K562 (cell line): Measurements from ENCODE around the gene MRAS. TPM values are rescaled to one million over a fixed set of nuclear protein-coding genes. Genes with fewer than 3 reads are reported as not detected.

Experiments used
- ATAC-seq: fragments of 200-7000 bp; cut with Tn5 transposase; 3 replicates; pipeline ENCODE4 v1.9.1; 2020; ENCODE audit warnings: moderate library complexity
- BruUV-seq: library from RNA; stranded (reverse); fragments of 400-500 nt; replicated peaks from 2 replicates; lab custom pipeline; 2021; lab: Mats Ljungman, UMichigan
- CTCF ChIA-PET: fragments of 300-600 bp; formaldehyde crosslinking; extraction: SDS; loops from one replicate; lab custom pipeline; 2021; ENCODE audit warnings: low intra/inter-chr PET ratio; lab: Yijun Ruan, JAX
- POLR2A ChIA-PET: fragments of 300-600, 350-650 bp; sonication (Branson Sonifier 250); formaldehyde crosslinking; extraction: SDS; loops from one replicate; lab custom pipeline; 2021; ENCODE audit warnings: antibody characterized with exemption, inconsistent platforms; lab: Yijun Ruan, JAX
- DNase-seq, 4 experiments: peaks; one replicate each; pipeline versions ENCODE4 v3.0.0 to v3.0.0-alpha.2; 2011 to 2018; ENCODE audit warnings: low spot score in 3 of 4, mixed read lengths in 3 of 4; ENCODE audit errors: extremely low read depth in 1 of 4
- FAIRE-seq: peaks from 2 replicates; lab custom pipeline; 2011; peaks lifted over from hg19 to GRCh38; lab: Jason Lieb, UNC
- H2AFZ ChIP-seq: 2 replicates; pipeline ENCODE4 v1.6.0; 2011; ENCODE audit warnings: low read depth, low read length, control low read depth, inconsistent platforms
- H3K27ac ChIP-seq: fragments of 200-600 bp; 3 replicates; pipeline ENCODE4 v1.8.0; 2011; ENCODE audit warnings: low read depth, mild to moderate bottlenecking, control low read depth, inconsistent platforms, low read length, moderate library complexity, mixed read lengths; ENCODE audit errors: extremely low read depth
- H3K27me3 ChIP-seq, 2 experiments: fragments of 300-600 bp in 1 of 2; 2 replicates in 1 of 2; 3 replicates in 1 of 2; pipeline versions ENCODE4 v1.6.0 to v1.8.0; 2011; ENCODE audit warnings: inconsistent platforms in 2 of 2, low read length in 2 of 2, mild to moderate bottlenecking in 1 of 2, mixed read lengths in 1 of 2, moderate library complexity in 1 of 2; ENCODE audit not compliant: control insufficient read depth in 2 of 2, insufficient read depth in 2 of 2
- H3K36me3 ChIP-seq: fragments of 300-600 bp; 3 replicates; pipeline ENCODE4 v1.8.0; 2011; ENCODE audit warnings: mild to moderate bottlenecking, low read length, inconsistent platforms; ENCODE audit not compliant: control insufficient read depth, insufficient read depth
- H3K4me1 ChIP-seq, 2 experiments: fragments of 200-600 bp in 1 of 2; replicated peaks in 1 of 2; 2 replicates in 1 of 2; 3 replicates in 1 of 2; pipeline versions ENCODE4 v1.5.1 to v1.8.0; 2011; ENCODE audit warnings: inconsistent platforms in 2 of 2, low read length in 2 of 2, mild to moderate bottlenecking in 1 of 2, mixed read lengths in 1 of 2, moderate library complexity in 1 of 2; ENCODE audit not compliant: control insufficient read depth in 2 of 2, insufficient read depth in 2 of 2
- H3K4me2 ChIP-seq: 2 replicates; pipeline ENCODE4 v1.6.1; 2011; ENCODE audit warnings: low read length, control low read depth, inconsistent platforms, mixed read lengths; ENCODE audit not compliant: insufficient read depth
- H3K4me3 ChIP-seq: fragments of 200-600 bp; sonication (generic), shearing (Covaris generic); 2 replicates; pipeline ENCODE4 v1.5.1; 2016; ENCODE audit warnings: control low read depth, inconsistent platforms
- H3K79me2 ChIP-seq: fragments of 200-600 bp; 3 replicates; pipeline ENCODE4 v1.8.0; 2011; ENCODE audit warnings: low read length, inconsistent platforms; ENCODE audit not compliant: control insufficient read depth, insufficient read depth
- H3K9ac ChIP-seq, 2 experiments: 2 replicates each; pipeline versions ENCODE4 v1.6.0 to v1.6.1; 2011; ENCODE audit warnings: low read depth in 2 of 2, low read length in 2 of 2, control low read depth in 1 of 2, inconsistent platforms in 1 of 2, mild to moderate bottlenecking in 1 of 2, mixed read lengths in 1 of 2; ENCODE audit not compliant: insufficient read depth in 1 of 2
- H3K9me1 ChIP-seq: one replicate; pipeline ENCODE4 v1.6.0; 2011; ENCODE audit warnings: inconsistent platforms, mild to moderate bottlenecking, low read length, moderate library complexity; ENCODE audit not compliant: control insufficient read depth, insufficient read depth
- H3K9me3 ChIP-seq: replicated peaks from 2 replicates; pipeline ENCODE4 v1.5.1; 2011; ENCODE audit warnings: low read depth, low read length, inconsistent platforms; ENCODE audit not compliant: control insufficient read depth, insufficient read depth
- H4K20me1 ChIP-seq: replicated peaks from 2 replicates; pipeline ENCODE4 v1.6.1; 2011; ENCODE audit warnings: low read length, inconsistent platforms, mixed read lengths; ENCODE audit not compliant: control insufficient read depth, insufficient read depth
- ILK ChIP-seq: fragments of 450-650 bp; IDR thresholded peaks from 2 replicates; pipeline ENCODE4 v1.6.1; 2016; ENCODE audit warnings: missing genetic modification characterization, low read depth, mild to moderate bottlenecking, missing compliant biosample characterization, moderate library complexity, borderline replicate concordance
- MCM7 ChIP-seq, 2 experiments: fragments of 450-650 bp; IDR thresholded peaks; 2 replicates each; pipeline ENCODE4 v1.6.1; 2016 to 2018
- MEF2D ChIP-seq: conservative IDR thresholded peaks from 2 replicates; pipeline ENCODE4 v1.6.1; 2016; ENCODE audit warnings: low read depth, missing genetic modification characterization, missing compliant biosample characterization
- POU5F1 ChIP-seq: fragments of 150-350 bp; IDR thresholded peaks from 2 replicates; pipeline ENCODE4 v1.6.1; 2014; ENCODE audit warnings: borderline replicate concordance, low read length, low read depth, mild to moderate bottlenecking; ENCODE audit not compliant: partially characterized antibody
- SOX6 ChIP-seq: fragments of 450-650 bp; IDR thresholded peaks from 2 replicates; pipeline ENCODE4 v1.6.1; 2014; ENCODE audit warnings: mild to moderate bottlenecking
- ZZZ3 ChIP-seq: fragments of 450-650 bp; IDR thresholded peaks from 2 replicates; pipeline ENCODE4 v1.6.1; 2016; ENCODE audit warnings: antibody characterized with exemption, mild to moderate bottlenecking, moderate library complexity
- WGBS: fragments of 100-300 bp; shearing (Covaris generic); methylation state at CpG from one replicate; pipeline ENCODE4 v1.1.6; 2016; ENCODE audit warnings: low coverage, mixed read lengths; ENCODE audit not compliant: insufficient coverage; ENCODE audit errors: missing lambda C conversion rate; 5-methylcytosine and 5-hydroxymethylcytosine counted together
- in situ Hi-C: fragments of 300-500 bp; cut with MboI; formaldehyde crosslinking; loops from 4 replicates; pipeline ENCODE4 v1.15.0; 2018; ENCODE audit warnings: inconsistent platforms, mixed read lengths
- intact Hi-C: fragments of 100-400 bp; cut with micrococcal nuclease; formaldehyde crosslinking; loops from 2 replicates; pipeline ENCODE4 v1.14.2; 2022
- polyA plus RNA-seq, 8 experiments: library from polyadenylated mRNA; depleted of rRNA in 4 of 8; stranded (reverse) in 5 of 8; unstranded in 3 of 8; fragments of >200 nt; fragmentation: Nextera tagmentation in 2 of 8; fragmentation: Illumina TruSeq in 1 of 8; extraction: Ambion mirVana in 2 of 8; extraction: Trizol in 1 of 8; gene quantifications; 2 replicates each; pipeline versions ENCODE4 v1.2.1 to v1.2.3, GENCODE V29; 2011 to 2014; ENCODE audit warnings: inconsistent platforms in 1 of 8, missing spikeins in 1 of 8
- total RNA-seq, 7 experiments: library from RNA; depleted of rRNA in 6 of 7; stranded (reverse); fragments of >200 nt in 6 of 7; fragmentation: Illumina TruSeq in 2 of 7; extraction: Trizol in 2 of 7; gene quantifications; 2 replicates each; pipeline versions ENCODE4 v1.2.1 to v1.2.3, GENCODE V29; 2011 to 2021; ENCODE audit warnings: low replicate concordance in 1 of 7
- TF ChIP-seq, protein P1 (sequence below): fragments of 450-650 bp; IDR thresholded peaks from 2 replicates; pipeline ENCODE4 v1.6.1; 2016; ENCODE audit warnings: mild to moderate bottlenecking
- TF ChIP-seq, protein P2 (sequence below): fragments of 250-450 bp; sonication (Bioruptor Pico); IDR thresholded peaks from 2 replicates; pipeline ENCODE4 v1.4.0; 2020; ENCODE audit warnings: borderline replicate concordance
- TF ChIP-seq, protein P3 (sequence below): fragments of 450-650 bp; IDR thresholded peaks from 2 replicates; pipeline ENCODE4 v1.6.1; 2016; ENCODE audit warnings: low read depth, mild to moderate bottlenecking, moderate library complexity

The MRAS gene
- total and polyA plus RNA-seq, 9 of the 15 experiments (the other 6 are each of a cell fraction or from before 2014, with no cell fraction given), result 1.5 to 10.0 (median 5.0) TPM

DNA sequence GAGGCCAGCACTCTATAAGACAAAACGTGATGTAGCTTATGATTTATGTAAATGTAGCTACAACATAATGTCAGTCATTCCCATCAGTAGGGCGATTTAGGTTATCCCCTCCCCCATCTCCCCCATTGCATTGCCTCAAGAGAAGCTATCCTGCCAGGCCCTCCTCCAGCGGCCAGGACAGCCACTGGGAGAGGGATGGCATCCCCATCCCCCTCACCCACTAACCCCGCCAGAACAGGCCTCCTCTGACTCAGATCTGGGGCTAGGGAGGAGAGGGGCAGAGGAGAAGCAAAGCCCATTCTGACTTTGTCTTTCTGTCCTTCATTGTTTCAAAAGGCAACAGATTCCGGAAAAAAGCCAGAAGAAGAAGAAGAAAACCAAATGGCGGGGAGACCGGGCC, 53.5 kb downstream of the MRAS start (continued):
- TF ChIP-seq, protein P1, sequence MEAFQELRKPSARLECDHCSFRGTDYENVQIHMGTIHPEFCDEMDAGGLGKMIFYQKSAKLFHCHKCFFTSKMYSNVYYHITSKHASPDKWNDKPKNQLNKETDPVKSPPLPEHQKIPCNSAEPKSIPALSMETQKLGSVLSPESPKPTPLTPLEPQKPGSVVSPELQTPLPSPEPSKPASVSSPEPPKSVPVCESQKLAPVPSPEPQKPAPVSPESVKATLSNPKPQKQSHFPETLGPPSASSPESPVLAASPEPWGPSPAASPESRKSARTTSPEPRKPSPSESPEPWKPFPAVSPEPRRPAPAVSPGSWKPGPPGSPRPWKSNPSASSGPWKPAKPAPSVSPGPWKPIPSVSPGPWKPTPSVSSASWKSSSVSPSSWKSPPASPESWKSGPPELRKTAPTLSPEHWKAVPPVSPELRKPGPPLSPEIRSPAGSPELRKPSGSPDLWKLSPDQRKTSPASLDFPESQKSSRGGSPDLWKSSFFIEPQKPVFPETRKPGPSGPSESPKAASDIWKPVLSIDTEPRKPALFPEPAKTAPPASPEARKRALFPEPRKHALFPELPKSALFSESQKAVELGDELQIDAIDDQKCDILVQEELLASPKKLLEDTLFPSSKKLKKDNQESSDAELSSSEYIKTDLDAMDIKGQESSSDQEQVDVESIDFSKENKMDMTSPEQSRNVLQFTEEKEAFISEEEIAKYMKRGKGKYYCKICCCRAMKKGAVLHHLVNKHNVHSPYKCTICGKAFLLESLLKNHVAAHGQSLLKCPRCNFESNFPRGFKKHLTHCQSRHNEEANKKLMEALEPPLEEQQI, result no peak
- TF ChIP-seq, protein P2, sequence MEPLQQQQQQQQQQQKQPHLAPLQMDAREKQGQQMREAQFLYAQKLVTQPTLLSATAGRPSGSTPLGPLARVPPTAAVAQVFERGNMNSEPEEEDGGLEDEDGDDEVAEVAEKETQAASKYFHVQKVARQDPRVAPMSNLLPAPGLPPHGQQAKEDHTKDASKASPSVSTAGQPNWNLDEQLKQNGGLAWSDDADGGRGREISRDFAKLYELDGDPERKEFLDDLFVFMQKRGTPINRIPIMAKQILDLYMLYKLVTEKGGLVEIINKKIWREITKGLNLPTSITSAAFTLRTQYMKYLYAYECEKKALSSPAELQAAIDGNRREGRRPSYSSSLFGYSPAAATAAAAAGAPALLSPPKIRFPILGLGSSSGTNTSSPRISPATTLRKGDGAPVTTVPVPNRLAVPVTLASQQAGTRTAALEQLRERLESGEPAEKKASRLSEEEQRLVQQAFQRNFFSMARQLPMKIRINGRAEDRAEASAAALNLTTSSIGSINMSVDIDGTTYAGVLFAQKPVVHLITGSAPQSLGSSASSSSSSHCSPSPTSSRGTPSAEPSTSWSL (CRISPR knock-in tag), result no peak
- no peak for TF ChIP-seq MEF2D (tag)
- TF ChIP-seq, protein P3, sequence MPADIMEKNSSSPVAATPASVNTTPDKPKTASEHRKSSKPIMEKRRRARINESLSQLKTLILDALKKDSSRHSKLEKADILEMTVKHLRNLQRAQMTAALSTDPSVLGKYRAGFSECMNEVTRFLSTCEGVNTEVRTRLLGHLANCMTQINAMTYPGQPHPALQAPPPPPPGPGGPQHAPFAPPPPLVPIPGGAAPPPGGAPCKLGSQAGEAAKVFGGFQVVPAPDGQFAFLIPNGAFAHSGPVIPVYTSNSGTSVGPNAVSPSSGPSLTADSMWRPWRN, result no peak

DNA sequence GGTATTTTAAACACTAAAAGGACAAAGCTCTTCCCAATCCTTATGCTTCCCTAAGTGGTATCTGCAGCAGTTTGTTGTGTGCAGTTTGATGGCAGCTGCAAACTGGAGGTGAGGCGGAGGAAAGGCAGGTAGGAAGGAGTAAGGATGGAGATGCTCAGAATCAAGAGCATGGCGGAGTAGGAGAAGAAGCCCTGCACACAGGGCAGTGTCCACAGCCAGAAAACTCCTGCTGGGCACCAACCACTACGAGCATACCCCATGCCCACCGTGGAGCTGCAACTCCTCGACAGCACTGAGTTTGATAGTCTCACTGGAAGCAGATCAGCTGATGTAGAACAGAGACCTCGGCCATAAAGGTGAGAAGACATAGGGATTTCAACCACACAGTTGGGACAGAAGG, 55.7 kb downstream of the MRAS start:
- H3K9me3 ChIP-seq, result no peaks in the 10 kb centered on the region
- peaks cover 0 to 11% of the 10 kb centered on the region in 2 experiments; a peak in 2 of 5 replicates for H3K27me3 ChIP-seq
- ATAC-seq (no peak), FAIRE-seq (no peak), DNase-seq (no peak)
- ChIA-PET CTCF (no interaction called here), POLR2A (no interaction called here)
- 16% methylated on average over 6 of the region's 6 CpGs for WGBS
- H4K20me1 ChIP-seq, result no peaks in the 10 kb centered on the region
- H3K4me1 ChIP-seq, result no peaks in the 10 kb centered on the region
- intact Hi-C loops (no loop called here), in situ Hi-C loops (no loop called here)
- no peak overlapping the region for H3K4me2 ChIP-seq
- no peak overlapping the region for H3K9ac ChIP-seq
- no peak overlapping the region for H2AFZ ChIP-seq
- no TSS peak for BruUV-seq
- no peak overlapping the region for H3K4me3 ChIP-seq
- no peaks in the 10 kb centered on the region for H3K9me1 ChIP-seq
- H3K36me3 ChIP-seq, result no peaks in the 10 kb centered on the region
- no peaks in the 10 kb centered on the region for H3K79me2 ChIP-seq
- no peak overlapping the region for H3K27ac ChIP-seq
- TF ChIP-seq ZZZ3, result no peak
- no peak for TF ChIP-seq SOX6
- no peak for TF ChIP-seq ILK (tag)
- TF ChIP-seq POU5F1, result no peak
- no peak for TF ChIP-seq MCM7 (IDR thresholded peaks at IDR 0.05)
